ENCODE measurements around the gene DISC1. TPM values are rescaled to one million over a fixed set of nuclear protein-coding genes. Genes with fewer than 3 reads are reported as not detected.

The DISC1 gene
- total RNA-seq, 1 experiment from 2014 or later, result 6.3 TPM

DNA sequence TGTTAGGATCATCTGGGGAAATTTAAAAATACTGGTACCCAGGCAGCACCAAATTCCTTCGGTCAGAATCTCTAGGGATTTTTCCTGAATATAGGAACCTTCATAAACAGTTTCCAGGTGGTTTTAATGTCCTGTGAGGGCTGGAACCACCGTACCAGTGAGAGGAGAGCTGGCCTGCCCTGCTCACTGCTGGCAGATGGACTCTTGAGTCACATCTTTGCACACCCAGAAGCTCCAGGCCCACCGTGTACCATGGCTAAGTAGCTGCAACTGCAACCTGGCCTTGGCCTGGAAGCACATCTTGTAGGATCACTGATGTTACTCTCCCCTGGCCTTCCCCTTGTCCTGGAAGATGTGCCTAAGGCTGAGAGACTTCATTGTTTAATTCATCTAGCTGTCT is 181.5 kb downstream of the DISC1 start:
- no peaks in the 10 kb centered on the region for H3K36me3 ChIP-seq (replicated peaks; ENCODE audit: control insufficient read depth, insufficient read depth, low read length)
- H3K27me3 ChIP-seq (ENCODE audit: control insufficient read depth, insufficient read depth, low read length), result no peaks in the 10 kb centered on the region
- no peak for DNase-seq
- H3K4me3 ChIP-seq (ENCODE audit: insufficient read depth, low read depth, low read length), result no peak overlapping the region

- H3K27me3 ChIP-seq (ENCODE audit: control insufficient read depth, insufficient read depth, low read length), result no peaks in the 10 kb centered on the region
- H3K4me3 ChIP-seq (ENCODE audit: insufficient read depth, low read depth, low read length), result no peak overlapping the region
- no peak for DNase-seq
- H3K36me3 ChIP-seq (replicated peaks; ENCODE audit: control insufficient read depth, insufficient read depth, low read length), result no peaks in the 10 kb centered on the region
Measured at GRCh38 chr1:231808990-231809389, 182.4 kb downstream of the DISC1 start.

DNA sequence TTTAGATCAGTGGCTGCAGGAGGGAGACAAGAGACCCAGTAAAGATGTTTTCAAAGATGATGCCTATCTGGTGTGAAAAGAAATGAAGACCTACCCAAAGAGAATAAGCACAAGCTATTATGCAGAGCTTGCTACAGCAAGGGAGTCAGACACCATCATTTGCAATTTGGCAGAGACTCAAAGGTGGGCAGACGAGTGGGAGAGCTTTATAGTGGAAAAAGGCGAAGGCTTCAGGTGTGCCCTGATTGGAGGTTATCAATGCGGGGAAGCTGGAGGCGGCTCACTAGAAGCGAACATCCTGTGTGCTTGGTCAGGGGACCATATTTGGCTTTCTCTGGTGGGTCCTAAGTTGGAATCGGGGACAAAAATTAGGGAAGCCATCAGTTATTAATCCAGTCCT is 183.8 kb downstream of the DISC1 start:
- no peak overlapping the region for H3K4me3 ChIP-seq (ENCODE audit: insufficient read depth, low read depth, low read length)
- no peaks in the 10 kb centered on the region for H3K36me3 ChIP-seq (replicated peaks; ENCODE audit: control insufficient read depth, insufficient read depth, low read length)
- no peak for DNase-seq
- H3K27me3 ChIP-seq (ENCODE audit: control insufficient read depth, insufficient read depth, low read length), result no peaks in the 10 kb centered on the region

GRCh38 chr1:231814021-231814420 is 187.4 kb downstream of the DISC1 start:
- DNase-seq, result no peak
- no peaks in the 10 kb centered on the region for H3K36me3 ChIP-seq (replicated peaks; ENCODE audit: control insufficient read depth, insufficient read depth, low read length)
- H3K27me3 ChIP-seq (ENCODE audit: control insufficient read depth, insufficient read depth, low read length), result no peaks in the 10 kb centered on the region
- no peak overlapping the region for H3K4me3 ChIP-seq (ENCODE audit: insufficient read depth, low read depth, low read length)

DNA sequence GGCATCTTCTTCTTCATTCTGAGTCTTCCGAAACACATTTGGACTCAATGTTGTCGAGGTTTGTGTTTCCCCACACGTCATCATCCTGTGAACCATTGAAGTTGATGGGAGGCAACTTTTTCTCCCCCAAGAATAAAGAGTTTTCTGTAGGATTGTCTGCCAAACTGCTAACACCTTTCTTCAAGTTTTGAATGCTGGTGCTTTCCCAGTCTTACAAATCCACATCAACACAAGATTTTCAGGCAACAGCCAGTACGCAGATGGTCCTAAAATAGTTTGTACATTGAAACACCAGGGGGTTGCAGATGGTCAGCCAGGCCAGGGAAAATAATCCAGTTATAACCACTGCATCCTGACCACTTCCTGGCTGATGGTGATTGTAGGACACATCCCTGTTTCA is 187.9 kb downstream of the DISC1 start:
- DNase-seq, result no peak
- H3K36me3 ChIP-seq (replicated peaks; ENCODE audit: control insufficient read depth, insufficient read depth, low read length), result no peaks in the 10 kb centered on the region
- no peaks in the 10 kb centered on the region for H3K27me3 ChIP-seq (ENCODE audit: control insufficient read depth, insufficient read depth, low read length)
- H3K4me3 ChIP-seq (ENCODE audit: insufficient read depth, low read depth, low read length), result no peak overlapping the region

DNA sequence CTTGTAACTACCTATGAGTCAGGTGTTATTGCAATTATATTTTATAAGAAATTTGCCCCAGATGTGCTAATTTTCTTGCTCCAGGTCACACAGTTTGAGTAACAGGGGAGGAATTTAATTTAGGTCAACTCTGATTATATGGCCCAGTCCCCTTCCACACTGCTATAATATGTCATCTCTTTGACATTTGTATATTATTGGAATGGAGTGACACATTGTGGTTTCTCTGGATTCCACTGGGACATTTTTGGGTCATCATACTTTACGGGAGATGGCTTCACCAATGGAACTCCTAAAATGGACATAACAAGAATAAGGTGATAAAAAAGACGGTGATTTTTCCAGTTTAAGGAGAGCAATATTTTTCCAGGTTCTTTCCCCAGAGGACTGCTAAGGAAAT is 191.2 kb downstream of the DISC1 start:
- DNase-seq, result no peak
- H3K27me3 ChIP-seq (ENCODE audit: control insufficient read depth, insufficient read depth, low read length), result no peaks in the 10 kb centered on the region
- no peaks in the 10 kb centered on the region for H3K36me3 ChIP-seq (replicated peaks; ENCODE audit: control insufficient read depth, insufficient read depth, low read length)
- no peak overlapping the region for H3K4me3 ChIP-seq (ENCODE audit: insufficient read depth, low read depth, low read length)

DNA sequence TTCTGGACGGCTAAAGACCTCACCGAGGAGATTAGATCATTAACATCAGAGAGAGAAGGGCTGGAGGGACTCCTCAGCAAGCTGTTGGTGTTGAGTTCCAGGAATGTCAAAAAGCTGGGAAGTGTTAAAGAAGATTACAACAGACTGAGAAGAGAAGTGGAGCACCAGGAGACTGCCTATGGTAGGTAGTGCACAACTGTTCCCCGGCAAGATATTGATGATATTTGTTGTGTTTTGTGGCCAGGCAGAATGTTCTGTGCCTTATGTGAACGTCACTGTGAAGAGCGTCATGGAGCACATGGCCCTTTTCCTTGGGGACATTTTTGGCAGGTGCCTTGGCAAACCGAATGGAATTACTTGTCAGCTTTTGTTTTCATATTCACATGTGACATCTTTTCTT is 191.7 kb downstream of the DISC1 start:
- Histone ChIP-seq H3K4me3 (ENCODE audit: insufficient read depth, low read depth, low read length) (no peak overlapping the region), H3K36me3 (replicated peaks; ENCODE audit: control insufficient read depth, insufficient read depth, low read length) (no peaks in the 10 kb centered on the region), H3K27me3 (ENCODE audit: control insufficient read depth, insufficient read depth, low read length) (no peaks in the 10 kb centered on the region)
- no peak for DNase-seq

DNA sequence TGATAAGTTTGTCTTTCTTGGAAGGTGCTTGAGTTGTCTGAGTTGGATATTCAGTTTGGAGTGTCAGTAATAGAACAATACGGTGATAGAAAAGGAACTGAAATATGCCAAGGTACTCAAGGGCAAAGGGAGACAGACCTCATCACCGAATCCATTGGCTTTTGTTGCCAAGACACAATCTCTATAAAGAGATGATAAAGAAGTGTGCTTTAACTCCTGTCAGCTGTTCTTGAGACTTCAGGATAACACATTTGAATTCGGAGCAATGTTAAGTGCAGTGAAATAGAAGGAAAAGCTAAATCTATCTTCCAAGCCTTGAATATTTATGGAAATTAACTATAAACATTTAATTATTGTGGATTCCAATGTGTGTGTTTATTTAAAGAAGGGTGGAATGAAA is 194.7 kb downstream of the DISC1 start:
- Histone ChIP-seq H3K4me3 (ENCODE audit: insufficient read depth, low read depth, low read length) (no peak overlapping the region), H3K36me3 (replicated peaks; ENCODE audit: control insufficient read depth, insufficient read depth, low read length) (no peaks in the 10 kb centered on the region), H3K27me3 (ENCODE audit: control insufficient read depth, insufficient read depth, low read length) (no peaks in the 10 kb centered on the region)
- no peak for DNase-seq

DNA sequence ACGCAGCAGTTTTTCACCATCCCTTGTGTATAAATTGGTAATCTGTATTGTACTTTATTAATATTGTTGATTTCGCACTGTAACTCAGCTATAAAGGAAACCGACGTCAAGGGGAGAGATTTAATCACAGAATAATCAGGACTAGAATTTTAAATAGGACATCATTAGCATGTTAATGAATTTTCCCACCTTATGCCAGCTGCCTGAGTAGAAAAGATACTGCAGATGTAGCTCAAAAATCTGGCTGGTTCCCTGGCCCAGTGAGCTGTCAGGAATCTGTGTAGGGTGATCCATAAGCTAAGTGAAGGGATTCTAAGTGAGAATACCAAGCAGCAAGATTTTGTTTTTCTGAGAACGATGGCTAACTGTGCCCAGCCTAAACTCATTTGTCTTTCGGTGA is 195.5 kb downstream of the DISC1 start:
- no peaks in the 10 kb centered on the region for H3K36me3 ChIP-seq (replicated peaks; ENCODE audit: control insufficient read depth, insufficient read depth, low read length)
- H3K27me3 ChIP-seq (ENCODE audit: control insufficient read depth, insufficient read depth, low read length), result no peaks in the 10 kb centered on the region
- DNase-seq, result no peak
- H3K4me3 ChIP-seq (ENCODE audit: insufficient read depth, low read depth, low read length), result no peak overlapping the region

GRCh38 chr1:231826566-231826965 is 200.0 kb downstream of the DISC1 start:
- no peak for DNase-seq
- H3K27me3 ChIP-seq (ENCODE audit: control insufficient read depth, insufficient read depth, low read length), result no peaks in the 10 kb centered on the region
- H3K36me3 ChIP-seq (replicated peaks; ENCODE audit: control insufficient read depth, insufficient read depth, low read length), result no peaks in the 10 kb centered on the region
- H3K4me3 ChIP-seq (ENCODE audit: insufficient read depth, low read depth, low read length), result no peak overlapping the region

- no peaks in the 10 kb centered on the region for H3K36me3 ChIP-seq (replicated peaks; ENCODE audit: control insufficient read depth, insufficient read depth, low read length)
- no peak for DNase-seq
- H3K4me3 ChIP-seq (ENCODE audit: insufficient read depth, low read depth, low read length), result no peak overlapping the region
- H3K27me3 ChIP-seq (ENCODE audit: control insufficient read depth, insufficient read depth, low read length), result no peaks in the 10 kb centered on the region
Measured at GRCh38 chr1:231827337-231828105, 200.9 kb downstream of the DISC1 start.

DNA sequence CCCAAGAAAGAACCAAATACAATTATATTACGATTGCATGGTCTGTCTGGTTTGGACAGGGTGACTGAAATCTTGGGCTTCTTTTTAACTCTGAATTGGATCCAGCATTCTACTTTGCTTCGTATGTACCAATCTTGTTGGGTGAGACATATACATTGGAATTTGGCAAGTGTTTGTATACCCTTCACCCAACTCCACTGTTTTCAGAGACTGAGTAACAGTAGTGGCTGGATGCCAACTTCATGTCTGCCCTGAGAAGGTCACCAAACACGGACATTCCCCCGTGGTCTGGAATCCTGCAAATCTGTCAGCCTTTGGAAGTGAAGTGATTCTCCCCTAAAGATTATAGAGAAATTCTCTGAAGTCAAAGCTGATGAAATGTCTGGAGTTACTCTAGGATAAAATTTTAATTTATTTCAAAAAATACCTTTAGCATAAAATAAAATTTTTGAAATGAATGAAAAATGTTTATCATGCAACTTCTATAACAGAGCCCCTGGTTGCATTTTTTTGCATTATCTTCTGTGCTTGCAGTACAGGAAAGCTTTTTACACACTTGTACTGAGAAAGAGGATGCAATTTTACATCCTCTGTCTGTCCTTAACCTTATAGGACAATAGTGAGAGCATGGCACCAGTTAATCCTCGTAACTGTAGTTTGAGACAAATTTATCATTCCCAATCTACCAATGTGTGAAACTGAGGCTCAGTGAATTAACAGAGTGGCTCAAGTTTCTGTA is 201.8 kb downstream of the DISC1 start:
- no peak for DNase-seq
- Histone ChIP-seq H3K27me3 (ENCODE audit: control insufficient read depth, insufficient read depth, low read length) (no peaks in the 10 kb centered on the region), H3K4me3 (ENCODE audit: insufficient read depth, low read depth, low read length) (no peak overlapping the region), H3K36me3 (replicated peaks; ENCODE audit: control insufficient read depth, insufficient read depth, low read length) (no peaks in the 10 kb centered on the region)

GRCh38 chr1:231829332-231829731 is 202.7 kb downstream of the DISC1 start:
- Histone ChIP-seq H3K4me3 (ENCODE audit: insufficient read depth, low read depth, low read length) (no peak overlapping the region), H3K27me3 (ENCODE audit: control insufficient read depth, insufficient read depth, low read length) (no peaks in the 10 kb centered on the region), H3K36me3 (replicated peaks; ENCODE audit: control insufficient read depth, insufficient read depth, low read length) (no peaks in the 10 kb centered on the region)
- DNase-seq, result no peak

GRCh38 chr1:231836227-231836893 is 209.8 kb downstream of the DISC1 start:
- DNase-seq, result no peak
- Histone ChIP-seq H3K27me3 (ENCODE audit: control insufficient read depth, insufficient read depth, low read length) (no peaks in the 10 kb centered on the region), H3K4me3 (ENCODE audit: insufficient read depth, low read depth, low read length) (no peak overlapping the region), H3K36me3 (replicated peaks; ENCODE audit: control insufficient read depth, insufficient read depth, low read length) (no peaks in the 10 kb centered on the region)

DNA sequence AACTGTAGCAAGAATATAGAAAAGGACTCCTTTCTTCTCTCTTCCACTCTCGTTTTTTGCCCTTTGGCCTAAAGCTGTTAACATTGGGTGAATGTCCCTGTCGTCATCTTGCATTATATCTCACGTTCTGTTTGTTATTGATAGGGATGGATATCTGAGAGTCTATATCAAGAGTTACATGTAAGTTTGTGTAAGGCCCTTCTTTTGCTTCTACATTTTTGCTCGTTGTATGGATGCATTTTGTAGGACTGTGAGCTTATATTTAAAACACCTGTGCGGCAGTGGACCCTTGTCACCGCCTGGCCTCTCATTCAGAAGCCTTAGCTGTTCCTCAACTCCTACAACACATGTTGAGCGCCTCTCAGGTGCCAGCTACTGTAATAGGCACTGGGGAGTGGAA is 211.9 kb downstream of the DISC1 start:
- Histone ChIP-seq H3K27me3 (ENCODE audit: control insufficient read depth, insufficient read depth, low read length) (no peaks in the 10 kb centered on the region), H3K36me3 (replicated peaks; ENCODE audit: control insufficient read depth, insufficient read depth, low read length) (no peaks in the 10 kb centered on the region), H3K4me3 (ENCODE audit: insufficient read depth, low read depth, low read length) (no peak overlapping the region)
- DNase-seq, result no peak

Data from H7 (cell line).